C4-2B (cell line): ENCODE measurements around the gene MAGED4B.
"Not testable (repeated sequence)": the region's sequence is repeated elsewhere in the genome, so short reads cannot be mapped to it uniquely, and the experiment has no call there.

Source experiments
- H3K27ac ChIP-seq: fragments of 450-650 bp; 2 replicates; pipeline ENCODE4 v1.5.1; 2017
- CTCF ChIP-seq: fragments of 450-650 bp; conservative IDR thresholded peaks from 2 replicates; pipeline ENCODE4 v1.5.1; 2017; ENCODE audit warnings: mild to moderate bottlenecking
- ZFX ChIP-seq: fragments of 450-650 bp; IDR thresholded peaks from 2 replicates; pipeline ENCODE4 v1.6.1; 2017

Gene MAGED4B

GRCh38 chrX:52068666-52069640, at the start of gene MAGED4B:
Gene MAGED4B (minus strand): TSS chrX:52069183. CDS start chrX:52068172, 1,011 bp downstream.
- H3K27ac ChIP-seq, result not testable (repeated sequence)

- TF ChIP-seq CTCF, result no peak
- TF ChIP-seq ZFX, result no peak
- no peak overlapping the region for H3K27ac ChIP-seq
Observed at GRCh38 chrX:52118262-52118661, 49.3 kb upstream of the MAGED4B start.

- H3K27ac ChIP-seq, result no peak overlapping the region
- TF ChIP-seq CTCF (no peak), ZFX (no peak)
Observed at GRCh38 chrX:52082578-52082977, 13.6 kb upstream of the MAGED4B start.

GRCh38 chrX:52078131-52078530, 9.1 kb upstream of the MAGED4B start:
- H3K27ac ChIP-seq, result no peak overlapping the region
- TF ChIP-seq ZFX (no peak), CTCF (no peak)

- not testable (repeated sequence) for H3K27ac ChIP-seq
Observed at GRCh38 chrX:52042288-52042687, 26.7 kb downstream of the MAGED4B start.

GRCh38 chrX:52034211-52034610, 34.8 kb downstream of the MAGED4B start:
- no peak for TF ChIP-seq CTCF
- no peak overlapping the region for H3K27ac ChIP-seq

- no peak for TF ChIP-seq CTCF
- TF ChIP-seq ZFX, result no peak
- no peak overlapping the region for H3K27ac ChIP-seq
Observed at GRCh38 chrX:52031371-52031770, 37.6 kb downstream of the MAGED4B start.

- no peak overlapping the region for H3K27ac ChIP-seq
- TF ChIP-seq CTCF, result no peak
- TF ChIP-seq ZFX, result no peak
Observed at GRCh38 chrX:52015794-52016193, 53.2 kb downstream of the MAGED4B start.
